Measurements from ENCODE around the gene ZFYVE28. TPM values are rescaled to one million over a fixed set of nuclear protein-coding genes. Genes with fewer than 3 reads are reported as not detected.

Gene ZFYVE28
- total RNA-seq, 2 experiments from 2014 or later: 26.2 to 28.0 TPM

- Mint-ChIP-seq H3K4me3 (no peak overlapping the region), H3K36me3 (ENCODE audit: low read depth) (peaks cover 4% of the 10 kb centered on the region), H3K27me3 (no peaks in the 10 kb centered on the region), H3K9me3 (no peaks in the 10 kb centered on the region), H3K27ac (no peak overlapping the region), H3K4me1 (ENCODE audit: low read depth) (no peaks in the 10 kb centered on the region)
- intact Hi-C loops (cut with DNase I, micrococcal nuclease): no loop called here
- TF ChIP-seq, protein P1, sequence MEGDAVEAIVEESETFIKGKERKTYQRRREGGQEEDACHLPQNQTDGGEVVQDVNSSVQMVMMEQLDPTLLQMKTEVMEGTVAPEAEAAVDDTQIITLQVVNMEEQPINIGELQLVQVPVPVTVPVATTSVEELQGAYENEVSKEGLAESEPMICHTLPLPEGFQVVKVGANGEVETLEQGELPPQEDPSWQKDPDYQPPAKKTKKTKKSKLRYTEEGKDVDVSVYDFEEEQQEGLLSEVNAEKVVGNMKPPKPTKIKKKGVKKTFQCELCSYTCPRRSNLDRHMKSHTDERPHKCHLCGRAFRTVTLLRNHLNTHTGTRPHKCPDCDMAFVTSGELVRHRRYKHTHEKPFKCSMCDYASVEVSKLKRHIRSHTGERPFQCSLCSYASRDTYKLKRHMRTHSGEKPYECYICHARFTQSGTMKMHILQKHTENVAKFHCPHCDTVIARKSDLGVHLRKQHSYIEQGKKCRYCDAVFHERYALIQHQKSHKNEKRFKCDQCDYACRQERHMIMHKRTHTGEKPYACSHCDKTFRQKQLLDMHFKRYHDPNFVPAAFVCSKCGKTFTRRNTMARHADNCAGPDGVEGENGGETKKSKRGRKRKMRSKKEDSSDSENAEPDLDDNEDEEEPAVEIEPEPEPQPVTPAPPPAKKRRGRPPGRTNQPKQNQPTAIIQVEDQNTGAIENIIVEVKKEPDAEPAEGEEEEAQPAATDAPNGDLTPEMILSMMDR (IDR thresholded peaks at IDR 0.05): no peak
- Histone ChIP-seq H3K27me3 (ENCODE audit: control insufficient read depth in 1 of 2, insufficient read depth in 2 of 2, low read length in 2 of 2) (no peaks in the 10 kb centered on the region), H3K4me1 (ENCODE audit: insufficient read depth, low read length) (no peaks in the 10 kb centered on the region), H3K36me3 (ENCODE audit: insufficient read depth, low read length) (peaks cover 2% of the 10 kb centered on the region), H3K4me3 (ENCODE audit: low read length) (no peak overlapping the region), H3K9me3 (ENCODE audit: control insufficient read depth in 1 of 2, insufficient read depth in 1 of 2, low read length in 2 of 2) (no peaks in the 10 kb centered on the region), H3K27ac (ENCODE audit: low read depth in 1 of 2, low read length in 2 of 2) (no peak overlapping the region)
- DNase-seq (no peak), ATAC-seq (ENCODE audit: poor library complexity) (no peak)
- ChIA-PET POLR2A (no interaction called here), CTCF (no interaction called here)
These were observed 144.7 kb downstream of the ZFYVE28 start for GRCh38 chr4:2273657-2274319.

DNA sequence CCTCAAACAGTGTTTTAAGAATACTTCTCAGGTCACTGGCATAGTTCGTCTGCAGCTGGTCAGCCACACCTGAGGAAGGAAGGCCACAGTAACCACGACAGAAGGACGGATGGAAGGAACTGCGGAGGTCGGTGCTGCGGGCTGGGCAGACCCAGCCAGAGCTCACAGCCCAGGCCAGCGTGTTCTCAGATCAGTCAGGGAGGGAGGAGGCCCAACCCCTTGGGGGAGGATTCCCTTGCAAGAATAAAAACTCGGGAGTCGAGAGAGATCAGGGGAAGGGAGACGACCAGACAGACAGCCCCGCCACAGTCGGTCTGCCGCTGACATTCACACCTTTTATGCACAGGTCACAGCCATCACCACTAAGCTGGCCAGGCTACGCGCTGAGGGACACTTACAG lies 145.2 kb downstream of the ZFYVE28 start:
- no peak for ATAC-seq (ENCODE audit: poor library complexity)
- no peaks in the 10 kb centered on the region for H3K9me3 Mint-ChIP-seq

GRCh38 chr4:2272828-2273120 lies 145.7 kb downstream of the ZFYVE28 start:
- Mint-ChIP-seq H3K4me3 (no peak overlapping the region), H3K27ac (no peak overlapping the region), H3K36me3 (ENCODE audit: low read depth) (peaks cover 4% of the 10 kb centered on the region), H3K9me3 (no peaks in the 10 kb centered on the region), H3K27me3 (no peaks in the 10 kb centered on the region), H3K4me1 (ENCODE audit: low read depth) (no peaks in the 10 kb centered on the region)
- Histone ChIP-seq H3K4me3 (ENCODE audit: low read length) (no peak overlapping the region), H3K27ac (ENCODE audit: low read depth in 1 of 2, low read length in 2 of 2) (no peak overlapping the region), H3K36me3 (ENCODE audit: insufficient read depth, low read length) (peaks cover 2% of the 10 kb centered on the region), H3K9me3 (ENCODE audit: control insufficient read depth in 1 of 2, insufficient read depth in 1 of 2, low read length in 2 of 2) (no peaks in the 10 kb centered on the region), H3K4me1 (ENCODE audit: insufficient read depth, low read length) (no peaks in the 10 kb centered on the region), H3K27me3 (ENCODE audit: control insufficient read depth in 1 of 2, insufficient read depth in 2 of 2, low read length in 2 of 2) (no peaks in the 10 kb centered on the region)
- TF ChIP-seq, protein P1 (IDR thresholded peaks at IDR 0.05): no peak
- intact Hi-C loops (cut with DNase I, micrococcal nuclease): no loop called here
- ChIA-PET CTCF (no interaction called here), POLR2A (no interaction called here)
- no peak for DNase-seq
- ATAC-seq (ENCODE audit: poor library complexity): no peak

More for the DNA sequence above, 145.2 kb downstream of the ZFYVE28 start:
- POLR2A ChIA-PET: no interaction called here
- Histone ChIP-seq H3K4me3 (ENCODE audit: low read length) (no peak overlapping the region), H3K36me3 (ENCODE audit: insufficient read depth, low read length) (peaks cover 2% of the 10 kb centered on the region), H3K27ac (ENCODE audit: low read depth in 1 of 2, low read length in 2 of 2) (no peak overlapping the region), H3K4me1 (ENCODE audit: insufficient read depth, low read length) (no peaks in the 10 kb centered on the region), H3K9me3 (ENCODE audit: control insufficient read depth in 1 of 2, insufficient read depth in 1 of 2, low read length in 2 of 2) (no peaks in the 10 kb centered on the region), H3K27me3 (ENCODE audit: control insufficient read depth in 1 of 2, insufficient read depth in 2 of 2, low read length in 2 of 2) (no peaks in the 10 kb centered on the region)
- Mint-ChIP-seq H3K27ac (no peak overlapping the region), H3K4me1 (ENCODE audit: low read depth) (no peaks in the 10 kb centered on the region), H3K27me3 (no peaks in the 10 kb centered on the region), H3K36me3 (ENCODE audit: low read depth) (peaks cover 4% of the 10 kb centered on the region), H3K4me3 (no peak overlapping the region)
- no peak for DNase-seq
- TF ChIP-seq, protein P1 (IDR thresholded peaks at IDR 0.05): no peak
- CTCF ChIA-PET: no interaction called here
- intact Hi-C loops (cut with DNase I, micrococcal nuclease): no loop called here

All from CD4-positive, alpha-beta T cell (primary cell).